LHCN-M2 (cell line): ENCODE measurements around the gene NPIPB8. TPM values are rescaled to one million over a fixed set of nuclear protein-coding genes. Genes with fewer than 3 reads are reported as not detected.
"Not testable (repeated sequence)": the region's sequence is repeated elsewhere in the genome, so short reads cannot be mapped to it uniquely, and the experiment has no call there.

ENCODE experiments used
- DNase-seq: peaks from one replicate; pipeline ENCODE4 v3.0.0-alpha.2; 2012; ENCODE audit warnings: low read depth
- polyA plus RNA-seq: library from polyadenylated mRNA; unstranded; fragments of >200 nt; gene quantifications from one replicate; pipeline ENCODE4 v1.2.1, GENCODE V29; 2012; ENCODE audit warnings: missing spikeins
- total RNA-seq: library from RNA; depleted of rRNA; stranded (reverse); fragments of >200 nt; gene quantifications from 2 replicates; pipeline ENCODE4 v1.2.3, GENCODE V29; 2014; rRNA removed

The NPIPB8 gene
- 0.06 and 0.34 TPM in 2 replicates for total RNA-seq
- not detected for polyA plus RNA-seq

- not testable (repeated sequence) for DNase-seq
These were observed at the start of gene NPIPB8 for GRCh38 chr16:28637765-28638164. Gene NPIPB8, plus strand, starts transcription at chr16:28638065. Its CDS starts 296 bp downstream, at chr16:28638361.

GRCh38 chr16:28589069-28589468 lies 48.8 kb upstream of the NPIPB8 start:
- DNase-seq = no peak

GRCh38 chr16:28589930-28590329 lies 47.9 kb upstream of the NPIPB8 start:
- DNase-seq = no peak

GRCh38 chr16:28590384-28591340 lies 47.2 kb upstream of the NPIPB8 start:
- no peak for DNase-seq

- no peak for DNase-seq
These were observed 46.5 kb upstream of the NPIPB8 start for GRCh38 chr16:28591355-28591754.

- DNase-seq = no peak
These were observed 45.4 kb upstream of the NPIPB8 start for GRCh38 chr16:28592511-28592910.

- DNase-seq = no peak
These were observed 44.8 kb upstream of the NPIPB8 start for GRCh38 chr16:28592979-28593553.

- not testable (repeated sequence) for DNase-seq
These were observed 42.4 kb upstream of the NPIPB8 start for GRCh38 chr16:28595451-28595850.

GRCh38 chr16:28596115-28596630 lies 41.7 kb upstream of the NPIPB8 start:
- no peak for DNase-seq

GRCh38 chr16:28596840-28597691 lies 40.8 kb upstream of the NPIPB8 start, which contains the start of gene SULT1A2:
Gene SULT1A2, minus strand, starts transcription at chr16:28597050. Its CDS starts 1,120 bp downstream, at chr16:28595930.
- no peak for DNase-seq

GRCh38 chr16:28597692-28598261 lies 40.1 kb upstream of the NPIPB8 start:
- no peak for DNase-seq

- DNase-seq = not testable (repeated sequence)
These were observed 38.2 kb upstream of the NPIPB8 start for GRCh38 chr16:28599377-28600285.

GRCh38 chr16:28600965-28601364 lies 36.9 kb upstream of the NPIPB8 start:
- DNase-seq = not testable (repeated sequence)

GRCh38 chr16:28601589-28601988 lies 36.3 kb upstream of the NPIPB8 start:
- DNase-seq = not testable (repeated sequence)

GRCh38 chr16:28602062-28602461 lies 35.8 kb upstream of the NPIPB8 start:
- DNase-seq = not testable (repeated sequence)

- DNase-seq = no peak
These were observed 35.3 kb upstream of the NPIPB8 start for GRCh38 chr16:28602529-28602928.

GRCh38 chr16:28603381-28604185 lies 34.3 kb upstream of the NPIPB8 start:
- DNase-seq = no peak

GRCh38 chr16:28604186-28604565 lies 33.7 kb upstream of the NPIPB8 start:
- no peak for DNase-seq
